ENCODE data around the gene PCSK5. TPM values are rescaled to one million over a fixed set of nuclear protein-coding genes. Genes with fewer than 3 reads are reported as not detected.

The PCSK5 gene
- polyA plus RNA-seq, 1 donor (not counting 4 experiments of a cell fraction or from before 2014, with no cell fraction given) = 1.9 TPM

- no peak overlapping the region for H3K4me3 ChIP-seq (ENCODE audit: control insufficient read depth in 2 of 3, extremely low read depth in 1 of 3, insufficient read depth in 2 of 3, low read depth in 1 of 3, low read length in 3 of 3)
- dilution Hi-C loops (cut with MboI; ENCODE audit: extremely low pct_ligation_motif_present, low sequenced_read_pairs) = no loop called here
Measured at GRCh38 chr9:75850459-75851200, 39.8 kb upstream of the PCSK5 start.

GRCh38 chr9:75851917-75852316 lies 38.6 kb upstream of the PCSK5 start:
- Histone ChIP-seq H3K4me3 (ENCODE audit: control insufficient read depth in 2 of 3, extremely low read depth in 1 of 3, insufficient read depth in 2 of 3, low read depth in 1 of 3, low read length in 3 of 3) (no peak overlapping the region), H3K79me2 (ENCODE audit: control insufficient read depth, insufficient read depth, low read length) (no peaks in the 10 kb centered on the region)

More at GRCh38 chr9:75850459-75851200, 39.8 kb upstream of the PCSK5 start:
- Histone ChIP-seq H3K27me3 (ENCODE audit: control insufficient read depth, extremely low read depth, insufficient read depth, low read length) (no peaks in the 10 kb centered on the region), H3K79me2 (ENCODE audit: control insufficient read depth, insufficient read depth, low read length) (no peaks in the 10 kb centered on the region), H2AFZ (ENCODE audit: control insufficient read depth, low read length) (no peak overlapping the region), H3K4me2 (ENCODE audit: control insufficient read depth, extremely low read depth, insufficient read depth, low read depth, low read length) (no peak overlapping the region), H4K20me1 (ENCODE audit: control insufficient read depth, extremely low read depth, insufficient read depth, low read length) (no peaks in the 10 kb centered on the region), H3K9me1 (ENCODE audit: control insufficient read depth, extremely low read depth, insufficient read depth, low read length) (no peaks in the 10 kb centered on the region), H3K27ac (ENCODE audit: control insufficient read depth, insufficient read depth, low read length) (no peak overlapping the region), H3K36me3 (ENCODE audit: control insufficient read depth in 2 of 2, extremely low read depth in 1 of 2, insufficient read depth in 2 of 2, low read length in 2 of 2) (no peaks in the 10 kb centered on the region), H3K9ac (ENCODE audit: control insufficient read depth, extremely low read depth, insufficient read depth, low read length) (no peak overlapping the region), H3K4me1 (ENCODE audit: control insufficient read depth, extremely low read depth, insufficient read depth, low read length) (no peaks in the 10 kb centered on the region), H3K9me3 (ENCODE audit: control insufficient read depth, low read depth, low read length) (no peaks in the 10 kb centered on the region)
- FAIRE-seq = no peak
- TF ChIP-seq EZH2 (IDR thresholded peaks at IDR 0.05; ENCODE audit: low read length) (no peak), CTCF (optimal IDR thresholded peaks at IDR 0.05 in 1 of 3, IDR thresholded peaks at IDR 0.05 in 1 of 3, conservative IDR thresholded peaks at IDR 0.05 in 1 of 3; ENCODE audit: extremely low read depth in 1 of 3, insufficient read depth in 2 of 3, low read length in 3 of 3) (no peak)
- no peak for DNase-seq (ENCODE audit: low read depth, low spot score)

More at GRCh38 chr9:75851917-75852316, 38.6 kb upstream of the PCSK5 start:
- Histone ChIP-seq H4K20me1 (ENCODE audit: control insufficient read depth, extremely low read depth, insufficient read depth, low read length) (no peaks in the 10 kb centered on the region), H3K9me1 (ENCODE audit: control insufficient read depth, extremely low read depth, insufficient read depth, low read length) (no peaks in the 10 kb centered on the region), H3K4me2 (ENCODE audit: control insufficient read depth, extremely low read depth, insufficient read depth, low read depth, low read length) (no peak overlapping the region), H3K27ac (ENCODE audit: control insufficient read depth, insufficient read depth, low read length) (no peak overlapping the region), H3K36me3 (ENCODE audit: control insufficient read depth in 2 of 2, extremely low read depth in 1 of 2, insufficient read depth in 2 of 2, low read length in 2 of 2) (no peaks in the 10 kb centered on the region), H3K9me3 (ENCODE audit: control insufficient read depth, low read depth, low read length) (no peaks in the 10 kb centered on the region), H2AFZ (ENCODE audit: control insufficient read depth, low read length) (no peak overlapping the region), H3K9ac (ENCODE audit: control insufficient read depth, extremely low read depth, insufficient read depth, low read length) (no peak overlapping the region), H3K4me1 (ENCODE audit: control insufficient read depth, extremely low read depth, insufficient read depth, low read length) (no peaks in the 10 kb centered on the region), H3K27me3 (ENCODE audit: control insufficient read depth, extremely low read depth, insufficient read depth, low read length) (no peaks in the 10 kb centered on the region)
- FAIRE-seq (no peak), DNase-seq (ENCODE audit: low read depth, low spot score) (no peak)
- dilution Hi-C loops (cut with MboI; ENCODE audit: extremely low pct_ligation_motif_present, low sequenced_read_pairs) = no loop called here
- TF ChIP-seq EZH2 (IDR thresholded peaks at IDR 0.05; ENCODE audit: low read length) (no peak), CTCF (optimal IDR thresholded peaks at IDR 0.05 in 1 of 3, IDR thresholded peaks at IDR 0.05 in 1 of 3, conservative IDR thresholded peaks at IDR 0.05 in 1 of 3; ENCODE audit: extremely low read depth in 1 of 3, insufficient read depth in 2 of 3, low read length in 3 of 3) (no peak)
